Lower leg skin (tissue), 3 donors: Measurements from ENCODE around the gene KLHL33.

ENCODE experiments used
- POLR2A ChIP-seq, 2 donors: fragments of 450-650 bp; IDR thresholded peaks; one replicate each; pipeline ENCODE4 v1.6.1; 2016 to 2017; ENCODE audit warnings: antibody characterized with exemption in 2 of 2, mild to moderate bottlenecking in 1 of 2, moderate library complexity in 1 of 2
- TF ChIP-seq, protein P1 (sequence below), 3 donors: fragments of 450-650 bp; IDR thresholded peaks; one replicate each; pipeline ENCODE4 v1.5.1; 2016; ENCODE audit warnings: antibody characterized with exemption in 3 of 3, mild to moderate bottlenecking in 3 of 3, moderate library complexity in 2 of 3

GRCh38 chr14:20409226-20409625 lies 26.7 kb downstream of the KLHL33 start:
- TF ChIP-seq, protein P1, sequence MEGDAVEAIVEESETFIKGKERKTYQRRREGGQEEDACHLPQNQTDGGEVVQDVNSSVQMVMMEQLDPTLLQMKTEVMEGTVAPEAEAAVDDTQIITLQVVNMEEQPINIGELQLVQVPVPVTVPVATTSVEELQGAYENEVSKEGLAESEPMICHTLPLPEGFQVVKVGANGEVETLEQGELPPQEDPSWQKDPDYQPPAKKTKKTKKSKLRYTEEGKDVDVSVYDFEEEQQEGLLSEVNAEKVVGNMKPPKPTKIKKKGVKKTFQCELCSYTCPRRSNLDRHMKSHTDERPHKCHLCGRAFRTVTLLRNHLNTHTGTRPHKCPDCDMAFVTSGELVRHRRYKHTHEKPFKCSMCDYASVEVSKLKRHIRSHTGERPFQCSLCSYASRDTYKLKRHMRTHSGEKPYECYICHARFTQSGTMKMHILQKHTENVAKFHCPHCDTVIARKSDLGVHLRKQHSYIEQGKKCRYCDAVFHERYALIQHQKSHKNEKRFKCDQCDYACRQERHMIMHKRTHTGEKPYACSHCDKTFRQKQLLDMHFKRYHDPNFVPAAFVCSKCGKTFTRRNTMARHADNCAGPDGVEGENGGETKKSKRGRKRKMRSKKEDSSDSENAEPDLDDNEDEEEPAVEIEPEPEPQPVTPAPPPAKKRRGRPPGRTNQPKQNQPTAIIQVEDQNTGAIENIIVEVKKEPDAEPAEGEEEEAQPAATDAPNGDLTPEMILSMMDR (IDR thresholded peaks at IDR 0.05) = no peak
- TF ChIP-seq POLR2A (IDR thresholded peaks at IDR 0.05) = no peak
